ENCODE data around the gene FLII.

DNA sequence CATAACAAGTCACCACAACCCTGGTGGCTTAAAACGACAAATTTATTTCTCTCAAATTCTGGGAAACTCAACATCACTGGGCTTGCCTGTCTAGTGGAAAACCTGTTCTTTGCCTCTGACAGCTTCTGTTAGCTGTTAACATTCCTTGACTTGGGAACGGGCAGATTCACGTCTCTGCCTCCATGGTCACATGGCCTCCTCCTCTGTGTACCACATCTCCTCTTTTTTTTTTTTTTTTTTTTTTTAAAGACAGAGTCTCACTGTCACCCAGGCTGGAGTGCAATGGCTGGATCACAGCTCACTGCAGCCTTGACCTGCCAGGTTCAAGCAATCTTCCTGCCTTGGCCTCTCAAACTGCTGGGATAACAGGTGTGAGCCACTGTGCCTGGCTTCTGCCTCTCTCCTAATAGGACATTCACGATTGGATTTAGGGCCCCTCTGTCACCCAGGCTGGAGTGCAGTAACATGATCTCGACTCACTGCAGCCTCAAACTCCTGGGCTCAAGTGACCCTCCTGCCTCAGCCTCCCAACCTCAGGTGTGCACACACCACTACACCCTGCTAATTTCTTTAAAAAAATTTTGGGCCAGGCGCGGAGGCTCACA, 44.8 kb downstream of the FLII start:
- no peak for TF ChIP-seq CBX5 (IDR thresholded peaks at IDR 0.05; ENCODE audit: low read depth, low read length)
- TF ChIP-seq, protein P1, sequence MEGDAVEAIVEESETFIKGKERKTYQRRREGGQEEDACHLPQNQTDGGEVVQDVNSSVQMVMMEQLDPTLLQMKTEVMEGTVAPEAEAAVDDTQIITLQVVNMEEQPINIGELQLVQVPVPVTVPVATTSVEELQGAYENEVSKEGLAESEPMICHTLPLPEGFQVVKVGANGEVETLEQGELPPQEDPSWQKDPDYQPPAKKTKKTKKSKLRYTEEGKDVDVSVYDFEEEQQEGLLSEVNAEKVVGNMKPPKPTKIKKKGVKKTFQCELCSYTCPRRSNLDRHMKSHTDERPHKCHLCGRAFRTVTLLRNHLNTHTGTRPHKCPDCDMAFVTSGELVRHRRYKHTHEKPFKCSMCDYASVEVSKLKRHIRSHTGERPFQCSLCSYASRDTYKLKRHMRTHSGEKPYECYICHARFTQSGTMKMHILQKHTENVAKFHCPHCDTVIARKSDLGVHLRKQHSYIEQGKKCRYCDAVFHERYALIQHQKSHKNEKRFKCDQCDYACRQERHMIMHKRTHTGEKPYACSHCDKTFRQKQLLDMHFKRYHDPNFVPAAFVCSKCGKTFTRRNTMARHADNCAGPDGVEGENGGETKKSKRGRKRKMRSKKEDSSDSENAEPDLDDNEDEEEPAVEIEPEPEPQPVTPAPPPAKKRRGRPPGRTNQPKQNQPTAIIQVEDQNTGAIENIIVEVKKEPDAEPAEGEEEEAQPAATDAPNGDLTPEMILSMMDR (IDR thresholded peaks at IDR 0.05; ENCODE audit: control extremely low read depth in 1 of 3, insufficient read depth in 1 of 3, low read depth in 1 of 3, low read length in 3 of 3): no peak
- no peak for TF ChIP-seq EZH2 (IDR thresholded peaks at IDR 0.05; ENCODE audit: low read depth, low read length, severe bottlenecking)
- TF ChIP-seq, protein P2, sequence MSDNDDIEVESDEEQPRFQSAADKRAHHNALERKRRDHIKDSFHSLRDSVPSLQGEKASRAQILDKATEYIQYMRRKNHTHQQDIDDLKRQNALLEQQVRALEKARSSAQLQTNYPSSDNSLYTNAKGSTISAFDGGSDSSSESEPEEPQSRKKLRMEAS (IDR thresholded peaks at IDR 0.05): no peak
- no peak for TF ChIP-seq POLR2AphosphoS5 (IDR thresholded peaks at IDR 0.05; ENCODE audit: low read depth, low read length)
- no peak for TF ChIP-seq JUND (IDR thresholded peaks at IDR 0.05; ENCODE audit: low read length)
- TF ChIP-seq USF2 (IDR thresholded peaks at IDR 0.05; ENCODE audit: low read length): no peak
